GM12892 (cell line): Measurements from ENCODE around the gene CCDC191. TPM values are rescaled to one million over a fixed set of nuclear protein-coding genes. Genes with fewer than 3 reads are reported as not detected.
A peak's percentile ranks its signal among the peaks of the same experiment; 100 is the strongest.

Source experiments
- DNase-seq: peaks from one replicate; pipeline ENCODE4 v3.0.0; 2011; ENCODE audit not compliant: insufficient read length
- FAIRE-seq: peaks from 2 replicates; lab custom pipeline; 2011; peaks lifted over from hg19 to GRCh38; lab: Jason Lieb, UNC
- POLR2A ChIP-seq: IDR thresholded peaks from 2 replicates; pipeline ENCODE4 v1.6.1; 2011; ENCODE audit warnings: low read depth, low read length, control low read depth
- POLR2AphosphoS5 ChIP-seq: IDR thresholded peaks from 2 replicates; pipeline ENCODE4 v1.6.1; 2011; ENCODE audit warnings: low read depth, low read length, control low read depth
- TAF1 ChIP-seq: IDR thresholded peaks from 2 replicates; pipeline ENCODE4 v1.6.1; 2011; ENCODE audit warnings: low read depth, mild to moderate bottlenecking, control low read depth, low read length, borderline replicate concordance
- polyA plus RNA-seq: library from polyadenylated mRNA; unstranded; fragments of >200 nt; gene quantifications from one replicate; pipeline ENCODE4 v1.2.1, GENCODE V29; 2012; ENCODE audit warnings: missing spikeins, inconsistent platforms; ENCODE audit not compliant: missing spikeins

Gene CCDC191
- 4.7 TPM for polyA plus RNA-seq

GRCh38 chr3:114056130-114057010 lies at the start of gene CCDC191, which contains the start of gene QTRT2:
Gene CCDC191 (minus strand): TSS chr3:114056526. CDS start chr3:114056466, 60 bp downstream.
Gene QTRT2 (plus strand): TSS chr3:114056737. CDS start chr3:114065258, 8,521 bp downstream.
- FAIRE-seq: peak; percentile 99
- 0 out of 2 replicates have a peak, but pooled peaks have one; percentile 49 for TF ChIP-seq TAF1
- peak; percentile 43; the same call in 1 of the 2 replicates for TF ChIP-seq POLR2A
- peak; percentile 77 for TF ChIP-seq POLR2AphosphoS5
- peak; percentile 69 for DNase-seq

- no peak for TF ChIP-seq TAF1
- TF ChIP-seq POLR2AphosphoS5: no peak
- no peak for TF ChIP-seq POLR2A
- no peak for FAIRE-seq
- DNase-seq: no peak
Observed at GRCh38 chr3:114104414-114104813, 48.1 kb upstream of the CCDC191 start.

DNA sequence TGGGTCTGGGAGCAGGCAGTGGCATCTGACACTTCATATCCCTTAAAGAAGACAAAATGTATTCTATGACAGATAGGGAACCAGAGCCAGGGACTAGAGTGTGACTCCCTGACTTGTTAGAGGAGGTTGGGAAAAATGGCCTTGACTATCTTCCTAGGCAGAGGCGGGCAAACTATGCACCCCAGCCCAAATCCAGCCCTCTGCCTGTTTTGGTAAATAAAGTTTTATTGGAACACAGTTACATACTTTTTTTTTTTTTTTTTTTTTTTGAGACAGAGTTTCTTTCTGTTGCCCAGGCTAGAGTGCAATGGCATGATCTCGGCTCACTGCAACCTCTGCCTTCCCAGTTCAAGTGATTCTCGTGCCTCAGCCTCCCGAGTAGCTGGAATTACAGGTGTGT lies 47.5 kb upstream of the CCDC191 start:
- TF ChIP-seq POLR2AphosphoS5 (no peak), TAF1 (no peak), POLR2A (no peak)
- DNase-seq (no peak), FAIRE-seq (no peak)

- no peak for DNase-seq
- FAIRE-seq: no peak
- TF ChIP-seq POLR2A: no peak
- no peak for TF ChIP-seq TAF1
- no peak for TF ChIP-seq POLR2AphosphoS5
Observed at GRCh38 chr3:114103181-114103580, 46.9 kb upstream of the CCDC191 start.

DNA sequence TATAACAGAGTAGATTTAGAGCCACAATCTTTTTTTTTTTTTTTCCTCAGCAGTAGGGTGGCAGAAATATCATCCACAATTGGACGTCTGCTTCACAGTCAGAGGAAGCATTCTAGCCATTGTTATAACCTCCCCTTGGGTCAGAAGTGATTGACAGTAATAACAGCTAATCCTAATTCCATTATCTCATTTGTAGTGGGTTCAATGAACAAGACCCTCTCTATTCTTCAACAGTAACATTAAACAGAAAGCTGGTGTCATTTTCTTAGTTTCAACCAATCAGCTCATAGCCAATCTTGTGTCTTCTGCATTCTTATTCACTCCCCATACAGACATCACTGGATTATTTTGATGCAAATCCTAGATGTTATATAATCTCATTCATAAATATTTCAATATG lies 44.8 kb upstream of the CCDC191 start:
- FAIRE-seq: no peak
- DNase-seq: no peak
- TF ChIP-seq POLR2A (no peak), TAF1 (no peak), POLR2AphosphoS5 (no peak)

DNA sequence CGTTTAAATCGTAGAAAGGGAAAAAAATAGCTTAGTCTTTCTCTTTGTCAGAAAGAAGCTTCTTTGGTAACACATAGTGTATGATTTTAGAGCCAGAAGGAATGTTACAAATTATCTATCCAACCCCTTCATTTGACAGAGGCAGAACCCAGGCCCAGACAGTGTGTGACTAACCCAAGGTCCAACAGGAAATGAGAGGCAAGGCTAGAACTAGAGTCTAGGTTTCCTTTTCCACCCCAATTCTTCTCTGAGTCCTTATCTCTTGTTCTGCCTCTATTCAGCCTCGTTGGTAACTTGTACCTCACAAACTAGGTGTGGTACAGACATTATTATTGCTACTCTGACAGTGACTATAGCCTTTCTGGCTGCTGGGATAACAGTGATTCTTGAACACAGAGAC lies 39.5 kb upstream of the CCDC191 start:
- TF ChIP-seq POLR2AphosphoS5 (no peak), POLR2A (no peak), TAF1 (no peak)
- FAIRE-seq (no peak), DNase-seq (no peak)

GRCh38 chr3:114093596-114093995 lies 37.3 kb upstream of the CCDC191 start:
- TF ChIP-seq TAF1: no peak
- no peak for TF ChIP-seq POLR2AphosphoS5
- DNase-seq (no peak), FAIRE-seq (no peak)

DNA sequence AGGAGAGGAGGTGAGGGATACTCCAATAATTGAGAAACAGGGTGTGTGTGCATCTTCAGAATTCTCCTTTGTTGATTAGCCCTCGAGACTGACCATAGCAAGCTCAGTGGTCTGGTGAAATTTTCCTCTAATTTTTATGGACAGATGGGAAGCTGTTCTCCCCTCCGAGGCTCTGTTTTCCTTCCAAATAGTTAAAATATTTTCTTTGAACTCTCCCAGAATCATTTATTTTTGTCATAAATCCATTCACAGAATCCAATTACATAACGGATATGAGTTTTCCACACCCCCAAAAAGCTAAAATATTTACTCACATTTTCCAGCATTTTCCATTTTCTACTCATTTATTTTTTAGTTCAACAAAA lies 36.7 kb upstream of the CCDC191 start:
- TF ChIP-seq POLR2A (no peak), TAF1 (no peak), POLR2AphosphoS5 (no peak)
- no peak for FAIRE-seq
- no peak for DNase-seq

DNA sequence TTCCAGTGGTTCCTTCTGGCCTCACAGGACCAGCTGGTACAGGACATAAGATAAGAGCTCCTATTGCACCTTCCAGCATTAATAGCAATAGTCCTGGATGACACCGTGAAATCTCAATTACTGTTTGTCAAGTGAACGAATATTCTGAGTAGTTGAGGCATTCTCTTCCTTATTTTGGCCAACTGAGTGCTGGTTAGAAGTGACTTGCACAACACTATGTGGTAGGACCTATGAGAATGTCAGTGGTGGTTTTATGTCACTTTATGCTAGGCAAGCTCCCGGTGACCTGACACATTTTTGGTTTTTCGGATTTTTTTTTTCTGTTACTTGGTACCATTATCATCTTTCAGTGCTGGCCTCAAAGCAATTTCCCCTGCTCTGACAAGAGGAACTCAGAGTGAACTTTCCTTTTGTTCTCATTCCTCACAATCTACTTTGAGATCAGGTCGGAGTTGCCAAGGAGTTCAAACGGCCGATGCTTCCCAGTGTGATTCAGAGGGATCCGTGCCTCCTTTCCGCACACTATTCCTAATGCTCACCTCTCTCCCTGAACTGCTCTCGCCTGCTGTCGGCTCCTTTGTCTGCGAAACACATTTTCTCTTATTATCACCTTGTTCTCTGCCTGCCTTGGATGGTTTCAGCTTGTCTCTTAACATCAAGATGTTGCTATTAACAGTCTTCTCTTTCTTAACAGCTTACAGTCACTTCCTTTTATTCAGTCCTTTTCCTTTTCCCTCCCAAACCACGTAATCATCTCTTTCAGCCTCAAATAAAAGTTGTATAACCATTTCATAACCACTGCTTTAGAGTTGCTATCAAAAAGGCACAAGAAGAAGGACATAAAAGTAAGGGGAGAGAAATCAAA lies 36.1 kb upstream of the CCDC191 start:
- DNase-seq: no peak
- TF ChIP-seq TAF1: no peak
- TF ChIP-seq POLR2AphosphoS5: no peak
- no peak for TF ChIP-seq POLR2A

GRCh38 chr3:114089675-114090074 lies 33.3 kb upstream of the CCDC191 start:
- FAIRE-seq (no peak), DNase-seq (no peak)
- TF ChIP-seq POLR2AphosphoS5 (no peak), TAF1 (no peak), POLR2A (no peak)

More for the DNA sequence above, 36.1 kb upstream of the CCDC191 start:
- FAIRE-seq: no peak

DNA sequence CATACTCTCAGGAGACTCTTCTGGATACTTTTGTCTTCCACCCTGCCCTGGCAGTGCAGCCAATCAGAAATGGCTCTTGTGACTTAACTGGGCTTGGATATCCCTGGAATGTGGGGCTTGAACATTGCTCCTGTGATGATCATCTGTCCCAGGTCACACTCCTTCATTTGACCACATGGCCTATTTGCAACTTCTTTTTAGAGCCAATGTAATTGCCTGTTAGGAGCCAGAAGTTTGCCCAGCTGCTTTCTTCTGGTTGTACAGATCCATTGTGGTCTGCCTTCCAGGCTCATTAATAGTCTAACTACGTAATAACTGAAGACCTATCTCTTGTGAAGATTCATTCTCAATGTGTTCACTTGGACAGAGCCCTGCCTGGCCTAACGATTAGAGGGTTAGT lies 30.0 kb upstream of the CCDC191 start:
- no peak for TF ChIP-seq POLR2AphosphoS5
- no peak for TF ChIP-seq TAF1
- TF ChIP-seq POLR2A: no peak
- FAIRE-seq (no peak), DNase-seq (no peak)
